Heart left ventricle (tissue), 16 donors: Measurements from ENCODE around the gene MGMT. TPM values are rescaled to one million over a fixed set of nuclear protein-coding genes. Genes with fewer than 3 reads are reported as not detected.

Source experiments
- ATAC-seq, 4 donors: fragments of 200-7000 bp; cut with Tn5 transposase; one replicate each; pipeline ENCODE4 v1.9.1; 2020 to 2022; ENCODE audit warnings: moderate library complexity in 4 of 4, mild to moderate bottlenecking in 3 of 4, moderate number of reproducible peaks in 1 of 4
- DNase-seq, 5 donors: peaks; one replicate each; pipeline ENCODE4 v3.0.0-alpha.2; 2020
- H3K27ac ChIP-seq, 12 donors: fragments of 200-600 bp; sonication (generic) in 4 of 12; one replicate each; pipeline versions ENCODE4 v1.5.0 to v1.8.0; 2016 to 2022; ENCODE audit warnings: mild to moderate bottlenecking in 2 of 12
- H3K27me3 ChIP-seq, 9 donors: fragments of 200-600 bp; sonication (generic) in 2 of 9; one replicate each; pipeline versions ENCODE4 v1.5.1 to v1.8.0; 2016 to 2022; ENCODE audit warnings: mild to moderate bottlenecking in 3 of 9
- H3K36me3 ChIP-seq, 9 donors: fragments of 200-600 bp; sonication (generic) in 2 of 9; one replicate each; pipeline versions ENCODE4 v1.5.0 to v1.8.0; 2018 to 2022; ENCODE audit warnings: mild to moderate bottlenecking in 2 of 9
- H3K4me1 ChIP-seq, 12 donors: fragments of 200-600 bp; sonication (generic) in 4 of 12; one replicate each; pipeline versions ENCODE4 v1.5.0 to v1.8.0; 2016 to 2022; ENCODE audit warnings: mild to moderate bottlenecking in 3 of 12
- H3K4me3 ChIP-seq, 12 donors: fragments of 200-600 bp; sonication (generic) in 4 of 12; one replicate each; pipeline versions ENCODE4 v1.5.0 to v1.8.0; 2017 to 2022; ENCODE audit warnings: mild to moderate bottlenecking in 9 of 12, moderate library complexity in 4 of 12
- H3K9me3 ChIP-seq, 12 donors: fragments of 200-600 bp; sonication (generic) in 4 of 12; one replicate each; pipeline versions ENCODE4 v1.5.0 to v1.8.0; 2016 to 2022; ENCODE audit warnings: mild to moderate bottlenecking in 1 of 12
- CTCF ChIP-seq, 12 donors: fragments of 200-600 bp; sonication (generic) in 4 of 12; IDR thresholded peaks; one replicate each; pipeline versions ENCODE4 v1.5.0 to v1.8.0; 2018 to 2022; ENCODE audit warnings: antibody characterized with exemption in 12 of 12, mild to moderate bottlenecking in 5 of 12
- POLR2A ChIP-seq, 2 donors: fragments of 450-650 bp; IDR thresholded peaks; one replicate each; pipeline ENCODE4 v1.6.1; 2017; ENCODE audit warnings: antibody characterized with exemption in 2 of 2, mild to moderate bottlenecking in 2 of 2, moderate library complexity in 2 of 2
- WGBS, 4 donors: extraction: QIAGEN DNeasy Blood & Tissue Kit in 2 of 4; methylation state at CpG; one replicate each; pipeline versions ENCODE4 v1.1.5 to v1.1.7; 2013 to 2018; 5-methylcytosine and 5-hydroxymethylcytosine counted together
- intact Hi-C, 10 donors: fragments of 100-400 bp; cut with DNase I; formaldehyde crosslinking; loops; one replicate each; pipeline versions ENCODE4 v1.11.1 to v1.14.2; 2022
- polyA plus RNA-seq, 2 donors: library from polyadenylated mRNA; stranded (reverse); fragments of 200-250 nt; gene quantifications; one replicate each; pipeline ENCODE4 v1.2.3, GENCODE V29; 2013
- total RNA-seq, 9 donors: library from RNA; depleted of rRNA in 2 of 9; stranded (reverse); fragments of >200 nt in 2 of 9; fragmentation: NEBNext Ultra II Directional in 3 of 9; extraction: Animal tissue kit (Norgen Biotek cat#: 25700) in 3 of 9; gene quantifications; one replicate each; pipeline versions ENCODE4 v1.1.0 to v1.2.4, GENCODE V29; 2016 to 2023
- donor health status: ischemic (EF 13 %, LVEDD 7.1; RV severe dilation, severe dysfunction).
- donor health status: healthy with polysubstance abuse.
- donor health status: DM: no; HTN: yes; CAD: no.
- donor health status: DM: no; HTN: no; CAD: no.
- donor health status: ischemic (EF 25% LVEDD 6.9; RV normal size, moderate dysfunction).
- donor health status: ischemic (EF 25% LVEDD 5.7; RV mildly dilated, moderate dysfunction).
- donor health status: healthy.
- donor health status: DM: yes; HTN: yes; CAD: no.
- donor health status: ischemic (EF 35%, LVEDD 5.7; RV mildly dilated, moderate dysfunction).
- donor health status: nonischemic (EF 11% LVEDD 7.7; RV severe dilation, severe dysfunction).
- donor health status: DM: yes; HTN: yes; CAD: no.
- donor health status: PGD.
- donor health status: ischemic (EF 29% LVEDD 5.4; RV normal size, mild dysfunction).
- donor health status: nonischemic (EF 23%, LVEDD 6.1; RV moderate dilation, normal function).

Gene MGMT
- total and polyA plus RNA-seq, 11 donors, result 6.2 to 25.3 (median 11.6) TPM

GRCh38 chr10:129607607-129608109, 140.6 kb downstream of the MGMT start:
- H3K36me3 ChIP-seq, result no peaks in the 10 kb centered on the region
- no peaks in the 10 kb centered on the region for H3K9me3 ChIP-seq
- peaks cover 0 to 18% (median 0%) of the 10 kb centered on the region in 12 donors for H3K4me1 ChIP-seq
- no peak overlapping the region for H3K4me3 ChIP-seq
- H3K27me3 ChIP-seq, result no peaks in the 10 kb centered on the region
- TF ChIP-seq POLR2A (IDR thresholded peaks at IDR 0.05), result no peak
- no peak for TF ChIP-seq CTCF (IDR thresholded peaks at IDR 0.05)
- 95 to 97% (median 96%) methylated on average over 8 of the region's 8 CpGs for WGBS, 4 donors
- DNase-seq (no peak), ATAC-seq (no peak)
- intact Hi-C loops, result no loop called here
- H3K27ac ChIP-seq, result no peak overlapping the region

GRCh38 chr10:129608653-129609052, 141.6 kb downstream of the MGMT start:
- 94 to 99% (median 97%) methylated on average over 10 of the region's 10 CpGs for WGBS, 4 donors

GRCh38 chr10:129609551-129609950, 142.5 kb downstream of the MGMT start:
- Histone ChIP-seq H3K27me3 (no peaks in the 10 kb centered on the region), H3K4me1 (peaks cover 0 to 26% (median 0%) of the 10 kb centered on the region in 12 donors), H3K36me3 (no peaks in the 10 kb centered on the region), H3K4me3 (no peak overlapping the region), H3K9me3 (no peaks in the 10 kb centered on the region), H3K27ac (no peak overlapping the region)
- DNase-seq (no peak), ATAC-seq (no peak)
- TF ChIP-seq POLR2A (IDR thresholded peaks at IDR 0.05), result no peak
- TF ChIP-seq CTCF (IDR thresholded peaks at IDR 0.05), result no peak
- 96 to 98% (median 97%) methylated on average over 9 of the region's 9 CpGs for WGBS, 4 donors
- intact Hi-C loops, result no loop called here

More at GRCh38 chr10:129608653-129609052, 141.6 kb downstream of the MGMT start:
- H3K9me3 ChIP-seq, result no peaks in the 10 kb centered on the region
- ATAC-seq (no peak), DNase-seq (no peak)
- H3K27me3 ChIP-seq, result no peaks in the 10 kb centered on the region
- H3K27ac ChIP-seq, result no peak overlapping the region
- no peak overlapping the region for H3K4me3 ChIP-seq
- TF ChIP-seq POLR2A (IDR thresholded peaks at IDR 0.05) (no peak), CTCF (IDR thresholded peaks at IDR 0.05) (no peak)
- intact Hi-C loops, result no loop called here
- peaks cover 0 to 26% (median 0%) of the 10 kb centered on the region in 12 donors for H3K4me1 ChIP-seq
- H3K36me3 ChIP-seq, result no peaks in the 10 kb centered on the region

- H3K36me3 ChIP-seq, result no peaks in the 10 kb centered on the region
- ATAC-seq, result peak in 1 of 4 donors; percentile 37
Observed at GRCh38 chr10:129612481-129613109, 145.6 kb downstream of the MGMT start.

More at GRCh38 chr10:129612481-129613109, 145.6 kb downstream of the MGMT start:
- DNase-seq, result no peak
- intact Hi-C loops, result no loop called here
- Histone ChIP-seq H3K27ac (peak overlapping the region in 4 of 12 donors; percentile 5 to 50 (median 30)), H3K9me3 (peaks cover 0 to under 1% (median 0%) of the 10 kb centered on the region in 12 donors), H3K4me3 (peak overlapping the region in 1 of 12 donors; percentile 7), H3K4me1 (peaks cover 0 to 26% (median 0%) of the 10 kb centered on the region in 12 donors), H3K27me3 (no peaks in the 10 kb centered on the region)
- no peak for TF ChIP-seq CTCF (IDR thresholded peaks at IDR 0.05)
- TF ChIP-seq POLR2A (IDR thresholded peaks at IDR 0.05), result no peak
- 70 to 77% (median 71%) methylated on average over 13 of the region's 13 CpGs for WGBS, 4 donors
